OCI-LY7 (cell line): ENCODE measurements around the gene PHOX2A. TPM values are rescaled to one million over a fixed set of nuclear protein-coding genes. Genes with fewer than 3 reads are reported as not detected.

ENCODE experiments used
- BruUV-seq: library from RNA; stranded (reverse); fragments of 400-500 nt; replicated peaks from 2 replicates; lab custom pipeline; 2021; lab: Mats Ljungman, UMichigan
- CTCF ChIA-PET: fragments of 300-600 bp; sonication (Branson Sonifier 250); formaldehyde crosslinking; loops from one replicate; lab custom pipeline; 2022; ENCODE audit warnings: antibody characterized with exemption; ENCODE audit not compliant: unreplicated experiment; lab: Charles Lee
- POLR2A ChIA-PET: fragments of 300-600 bp; sonication (Branson Sonifier 250); formaldehyde crosslinking; loops from one replicate; lab custom pipeline; 2022; ENCODE audit warnings: antibody characterized with exemption; lab: Charles Lee
- DNase-seq: peaks from one replicate; pipeline ENCODE4 v3.0.0-alpha.2; 2015; ENCODE audit warnings: low spot score
- H2AFZ ChIP-seq: fragments of 200-600 bp; sonication (generic), shearing (Covaris generic); 2 replicates; pipeline ENCODE4 v1.6.1; 2014; ENCODE audit warnings: mild to moderate bottlenecking, antibody characterized with exemption, low read length, moderate library complexity
- H3K27ac ChIP-seq: fragments of 200-600 bp; sonication (generic); 2 replicates; pipeline ENCODE4 v1.5.1; 2014; ENCODE audit warnings: mixed run types, low read depth, mild to moderate bottlenecking, moderate library complexity, low read length, inconsistent platforms; ENCODE audit not compliant: poor library complexity, severe bottlenecking
- H3K36me3 ChIP-seq: fragments of 200-600 bp; sonication (generic); 2 replicates; pipeline ENCODE4 v1.6.1; 2014; ENCODE audit warnings: mild to moderate bottlenecking, antibody characterized with exemption, low read length, moderate library complexity, mixed read lengths; ENCODE audit not compliant: insufficient read depth
- H3K4me1 ChIP-seq: fragments of 200-600 bp; sonication (generic); 2 replicates; pipeline ENCODE4 v1.5.1; 2014; ENCODE audit warnings: mild to moderate bottlenecking, low read length; ENCODE audit not compliant: insufficient read depth, poor library complexity, severe bottlenecking
- H3K4me2 ChIP-seq: fragments of 200-600 bp; sonication (generic); 2 replicates; pipeline ENCODE4 v1.6.1; 2014; ENCODE audit warnings: mild to moderate bottlenecking, low read length
- H3K4me3 ChIP-seq: fragments of 200-600 bp; sonication (generic); 2 replicates; pipeline ENCODE4 v1.5.1; 2014; ENCODE audit warnings: mild to moderate bottlenecking, low read depth, low read length; ENCODE audit not compliant: poor library complexity, severe bottlenecking
- H3K79me2 ChIP-seq: fragments of 200-600 bp; sonication (generic); 2 replicates; pipeline ENCODE4 v1.6.1; 2016; ENCODE audit warnings: low read depth, mild to moderate bottlenecking, low read length, moderate library complexity, mixed read lengths; ENCODE audit not compliant: insufficient read depth
- H3K9me2 ChIP-seq: fragments of 200-600 bp; sonication (generic); 2 replicates; pipeline ENCODE4 v1.6.1; 2016; ENCODE audit warnings: mild to moderate bottlenecking, low read length, mixed read lengths; ENCODE audit not compliant: insufficient read depth
- H3K9me3 ChIP-seq: fragments of 200-600 bp; sonication (generic); 2 replicates; pipeline ENCODE4 v1.6.1; 2014; ENCODE audit warnings: mild to moderate bottlenecking, mixed run types, low read length, mixed read lengths
- H4K20me1 ChIP-seq: fragments of 200-600 bp; sonication (generic); 2 replicates; pipeline ENCODE4 v1.6.1; 2014; ENCODE audit warnings: mild to moderate bottlenecking, antibody characterized with exemption, low read length, moderate library complexity, mixed read lengths; ENCODE audit not compliant: insufficient read depth
- EZH2phosphoT487 ChIP-seq: fragments of 200-600 bp; sonication (generic); IDR thresholded peaks from 2 replicates; pipeline ENCODE4 v1.6.1; 2018; ENCODE audit warnings: low read depth, borderline replicate concordance, mild to moderate bottlenecking, mixed run types, antibody characterized with exemption, low read length, moderate library complexity, mixed read lengths
- intact Hi-C: fragments of 100-400 bp; cut with micrococcal nuclease; formaldehyde crosslinking; loops from one replicate; pipeline ENCODE4 v1.10.0; 2022; ENCODE audit not compliant: unreplicated experiment
- total RNA-seq, 2 experiments: library from RNA; depleted of rRNA in 1 of 2; stranded (reverse); fragments of >200 nt in 1 of 2; shearing (Covaris generic) in 1 of 2; gene quantifications; 2 replicates each; pipeline ENCODE4 v1.2.3, GENCODE V29; 2014 to 2022
- TF ChIP-seq, protein P1 (sequence below): fragments of 200-600 bp; sonication (generic); conservative IDR thresholded peaks from 2 replicates; pipeline ENCODE4 v1.5.1; 2014; ENCODE audit warnings: mild to moderate bottlenecking, antibody characterized with exemption, low read length, moderate library complexity, mixed read lengths

The PHOX2A gene
- total RNA-seq, 2 experiments from 2014 or later, result not detected

GRCh38 chr11:72233773-72234513 is 10.0 kb downstream of the PHOX2A start:
- BruUV-seq, result no TSS peak
- Histone ChIP-seq H2AFZ (no peak overlapping the region), H3K36me3 (peaks cover 95% of the 10 kb centered on the region), H3K9me2 (no peaks in the 10 kb centered on the region), H3K9me3 (no peaks in the 10 kb centered on the region), H3K4me3 (no peak overlapping the region), H3K79me2 (no peaks in the 10 kb centered on the region), H4K20me1 (no peaks in the 10 kb centered on the region), H3K27ac (no peak overlapping the region), H3K4me2 (no peak overlapping the region), H3K4me1 (no peaks in the 10 kb centered on the region)
- TF ChIP-seq EZH2phosphoT487, result no peak
- TF ChIP-seq, protein P1, sequence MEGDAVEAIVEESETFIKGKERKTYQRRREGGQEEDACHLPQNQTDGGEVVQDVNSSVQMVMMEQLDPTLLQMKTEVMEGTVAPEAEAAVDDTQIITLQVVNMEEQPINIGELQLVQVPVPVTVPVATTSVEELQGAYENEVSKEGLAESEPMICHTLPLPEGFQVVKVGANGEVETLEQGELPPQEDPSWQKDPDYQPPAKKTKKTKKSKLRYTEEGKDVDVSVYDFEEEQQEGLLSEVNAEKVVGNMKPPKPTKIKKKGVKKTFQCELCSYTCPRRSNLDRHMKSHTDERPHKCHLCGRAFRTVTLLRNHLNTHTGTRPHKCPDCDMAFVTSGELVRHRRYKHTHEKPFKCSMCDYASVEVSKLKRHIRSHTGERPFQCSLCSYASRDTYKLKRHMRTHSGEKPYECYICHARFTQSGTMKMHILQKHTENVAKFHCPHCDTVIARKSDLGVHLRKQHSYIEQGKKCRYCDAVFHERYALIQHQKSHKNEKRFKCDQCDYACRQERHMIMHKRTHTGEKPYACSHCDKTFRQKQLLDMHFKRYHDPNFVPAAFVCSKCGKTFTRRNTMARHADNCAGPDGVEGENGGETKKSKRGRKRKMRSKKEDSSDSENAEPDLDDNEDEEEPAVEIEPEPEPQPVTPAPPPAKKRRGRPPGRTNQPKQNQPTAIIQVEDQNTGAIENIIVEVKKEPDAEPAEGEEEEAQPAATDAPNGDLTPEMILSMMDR, result no peak
- ChIA-PET CTCF (no interaction called here), POLR2A (no interaction called here)
- intact Hi-C loops, result no loop called here
- DNase-seq, result no peak

DNA sequence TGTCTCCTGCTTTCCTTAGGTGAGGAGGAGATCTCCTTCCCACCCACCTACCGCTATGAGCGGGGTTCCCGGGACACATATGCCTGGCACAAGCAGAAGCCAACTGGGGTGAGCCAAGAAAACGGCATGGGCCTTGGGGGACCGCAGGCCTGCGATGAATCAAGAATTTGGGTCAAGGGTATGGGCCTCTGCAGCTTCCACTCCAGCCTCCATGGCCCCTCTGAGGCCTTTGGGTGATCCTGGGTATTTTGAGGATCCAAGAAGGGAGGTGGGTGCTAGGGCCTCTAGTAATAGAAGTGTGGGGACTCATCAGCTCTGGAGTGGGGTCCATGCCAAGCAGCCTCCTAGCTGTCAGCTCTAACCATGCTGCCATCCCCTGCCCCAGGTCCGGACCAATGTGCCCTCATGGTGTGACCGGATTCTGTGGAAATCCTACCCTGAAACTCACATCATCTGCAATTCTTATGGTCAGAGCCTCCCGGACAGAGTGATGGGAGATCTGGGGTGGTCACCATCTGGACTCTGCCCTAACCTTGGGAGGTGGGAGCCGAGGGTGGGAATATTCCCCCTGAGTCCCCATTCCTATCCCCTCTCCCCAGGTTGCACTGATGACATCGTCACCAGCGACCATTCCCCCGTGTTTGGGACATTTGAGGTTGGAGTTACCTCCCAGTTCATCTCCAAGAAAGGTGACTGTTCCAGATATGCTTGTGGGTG is 10.8 kb downstream of the PHOX2A start:
- no peaks in the 10 kb centered on the region for H3K79me2 ChIP-seq
- H3K4me1 ChIP-seq, result no peaks in the 10 kb centered on the region
- DNase-seq, result no peak
- intact Hi-C loops, result no loop called here
- POLR2A ChIA-PET, result no interaction called here
- TF ChIP-seq, protein P1, result no peak
- no peak overlapping the region for H3K27ac ChIP-seq
- no peaks in the 10 kb centered on the region for H4K20me1 ChIP-seq
- H3K9me3 ChIP-seq, result no peaks in the 10 kb centered on the region
- CTCF ChIA-PET, result no interaction called here
- no peak overlapping the region for H2AFZ ChIP-seq
- no peak overlapping the region for H3K4me3 ChIP-seq
- no TSS peak for BruUV-seq
- H3K4me2 ChIP-seq, result no peak overlapping the region
- H3K9me2 ChIP-seq, result no peaks in the 10 kb centered on the region
- peaks cover 96% of the 10 kb centered on the region for H3K36me3 ChIP-seq
